ENCODE data around the gene LGALS16.
"Not testable (repeated sequence)": the region's sequence is repeated elsewhere in the genome, so short reads cannot be mapped to it uniquely, and the experiment has no call there.

The LGALS16 gene

DNA sequence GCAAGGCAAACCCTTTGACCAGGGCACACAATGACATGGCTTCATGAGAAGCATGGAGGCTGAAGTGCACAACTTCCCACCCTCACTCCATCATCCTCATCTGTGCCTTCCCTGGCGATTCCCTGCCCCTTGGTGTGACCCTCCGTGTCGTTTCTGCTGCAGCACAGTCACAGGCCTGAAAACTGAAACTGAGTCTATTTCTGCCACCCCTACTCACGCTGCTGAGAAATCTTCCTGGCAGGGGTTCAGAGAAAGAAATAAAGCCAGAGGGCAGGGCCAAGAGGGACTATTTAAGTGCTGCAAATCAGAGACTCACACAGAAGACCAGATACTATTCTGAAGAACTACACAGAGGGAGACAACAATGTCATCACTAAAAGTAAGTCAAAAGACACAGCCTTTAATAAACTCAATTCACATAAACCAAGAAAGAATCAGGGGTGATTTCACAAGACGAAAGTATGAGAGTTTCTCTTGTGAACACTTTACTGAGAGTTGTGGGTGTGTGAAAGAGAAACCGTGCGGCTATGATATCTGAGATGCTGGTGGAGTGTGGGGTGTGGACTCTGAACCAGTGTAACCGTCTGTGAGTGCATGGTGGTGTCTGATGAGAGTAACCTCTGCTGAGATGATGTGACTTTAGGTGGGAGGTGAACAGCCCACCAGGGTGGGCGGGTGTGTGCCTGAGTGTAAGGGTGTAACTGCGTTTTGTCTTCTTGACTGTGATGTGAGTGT lies 23.5 kb downstream of the LGALS16 start:
- DNase-seq, result no peak

DNA sequence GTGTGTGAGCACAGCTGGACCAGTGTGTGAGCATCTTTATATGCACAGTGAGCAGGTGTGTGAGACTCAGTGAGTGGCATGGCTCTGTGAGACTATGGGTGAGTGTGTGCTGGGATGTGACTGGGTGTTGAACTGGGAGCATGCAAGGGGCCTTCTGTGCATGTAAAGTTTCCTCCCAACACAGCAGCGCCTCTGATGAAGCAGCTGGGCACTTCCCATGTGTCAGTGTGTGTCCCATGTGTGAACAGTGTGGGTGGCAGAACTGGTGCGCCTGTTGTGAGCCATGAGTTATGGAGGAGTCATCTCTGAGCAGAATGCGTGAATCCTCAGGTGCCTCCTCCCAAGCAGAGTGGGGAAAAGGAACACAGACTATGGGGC lies 24.1 kb downstream of the LGALS16 start:
- DNase-seq, result no peak

DNA sequence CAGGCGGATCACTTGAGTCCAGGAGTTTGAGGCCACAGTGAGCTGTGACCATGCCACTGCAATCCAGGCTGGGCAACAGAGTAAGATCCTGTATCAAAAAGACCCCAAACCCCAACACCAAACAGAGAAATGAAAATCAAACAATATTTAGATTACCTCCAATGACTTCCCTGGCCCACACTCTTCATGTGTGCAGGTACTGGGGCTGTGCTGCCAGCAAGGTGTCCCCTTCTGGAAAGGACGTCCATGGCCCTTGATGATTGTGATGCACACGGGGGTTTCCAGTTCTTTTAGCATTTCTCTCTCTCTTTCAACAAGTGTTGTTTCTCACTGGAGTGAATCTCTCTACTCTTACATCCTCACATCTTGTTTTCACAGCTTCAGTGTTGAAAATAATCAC lies 24.9 kb downstream of the LGALS16 start:
- DNase-seq, result no peak

DNA sequence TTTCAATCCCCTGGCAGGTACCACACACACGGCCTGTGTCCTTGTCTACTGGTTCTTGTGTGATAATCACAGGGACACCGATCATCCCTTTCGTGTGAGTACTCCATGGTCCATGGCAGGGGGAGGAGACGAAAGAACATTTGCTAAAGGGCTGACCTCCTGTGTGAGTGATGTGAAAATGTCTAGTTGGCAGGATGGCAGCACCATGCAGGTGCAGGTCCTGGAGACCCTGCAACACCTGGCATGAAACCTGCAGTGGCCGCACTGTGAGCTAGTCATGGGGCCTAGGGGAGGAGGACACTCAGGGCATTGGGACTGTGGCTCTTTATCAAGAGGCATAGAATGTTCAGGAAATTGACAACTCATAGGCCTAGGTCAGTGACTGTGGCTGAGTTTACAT lies 25.7 kb downstream of the LGALS16 start:
- no peak for DNase-seq

GRCh38 chr19:39684267-39684666 lies 28.6 kb downstream of the LGALS16 start:
- no peak for DNase-seq

- DNase-seq, result no peak
These were observed 31.0 kb downstream of the LGALS16 start for GRCh38 chr19:39686739-39687138.

DNA sequence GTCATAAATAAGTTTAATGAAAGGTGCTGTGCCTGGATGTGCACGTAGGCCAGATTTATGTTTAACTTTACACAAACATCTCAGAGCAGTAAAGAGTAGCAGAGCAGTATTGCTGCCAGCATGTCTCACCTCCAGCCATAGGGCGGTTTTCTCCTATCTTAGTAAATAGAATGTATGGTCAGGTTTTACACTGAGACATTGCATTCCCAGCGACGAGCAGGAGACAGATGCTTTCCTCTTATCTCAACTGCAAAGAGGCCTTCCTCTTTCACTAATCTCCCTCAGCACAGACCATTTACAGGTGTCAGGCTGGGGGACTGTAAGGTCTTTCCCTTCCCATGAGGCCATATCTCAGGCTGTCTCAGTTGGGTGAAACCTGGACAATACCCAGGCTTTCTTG lies 32.9 kb downstream of the LGALS16 start:
- DNase-seq, result not testable (repeated sequence)

DNA sequence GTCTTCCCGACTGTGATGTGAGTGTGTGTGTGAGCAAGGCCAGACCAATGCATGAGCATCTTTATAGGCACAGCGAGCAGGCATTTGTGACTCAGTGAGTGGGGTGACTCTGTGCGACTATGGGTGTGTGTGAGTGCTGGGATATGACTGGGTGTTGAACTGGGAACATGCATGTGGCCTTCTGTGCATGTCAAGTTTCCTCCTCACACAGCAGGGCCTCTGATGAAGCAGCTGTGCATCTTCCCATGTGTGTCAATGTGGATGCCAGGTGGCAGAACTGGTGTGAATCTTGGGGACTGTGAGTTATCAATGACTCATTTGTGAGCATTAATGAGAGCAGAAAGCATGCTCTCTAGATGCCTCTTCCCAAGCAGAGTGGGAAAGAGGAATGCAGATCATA lies 36.5 kb downstream of the LGALS16 start:
- no peak for DNase-seq

DNA sequence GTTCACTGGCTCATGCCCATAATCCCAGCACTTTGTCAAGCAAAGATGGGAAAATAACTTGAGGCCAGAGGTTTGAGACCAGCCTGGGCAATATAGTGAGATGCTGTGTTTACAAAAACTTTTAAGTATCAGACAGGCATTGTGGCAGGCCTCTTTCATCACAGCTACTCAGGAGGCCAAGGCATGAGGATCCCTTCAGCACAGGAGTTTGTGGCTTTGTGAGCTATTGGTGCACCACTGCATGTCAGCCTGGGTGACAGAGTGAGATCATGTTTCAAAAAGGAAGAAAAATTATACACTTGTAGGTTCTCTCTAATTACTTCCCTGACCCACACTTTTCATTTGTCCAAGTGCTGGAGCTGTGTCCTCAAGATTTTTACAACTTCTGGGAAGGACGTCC lies 37.1 kb downstream of the LGALS16 start:
- DNase-seq, result no peak

DNA sequence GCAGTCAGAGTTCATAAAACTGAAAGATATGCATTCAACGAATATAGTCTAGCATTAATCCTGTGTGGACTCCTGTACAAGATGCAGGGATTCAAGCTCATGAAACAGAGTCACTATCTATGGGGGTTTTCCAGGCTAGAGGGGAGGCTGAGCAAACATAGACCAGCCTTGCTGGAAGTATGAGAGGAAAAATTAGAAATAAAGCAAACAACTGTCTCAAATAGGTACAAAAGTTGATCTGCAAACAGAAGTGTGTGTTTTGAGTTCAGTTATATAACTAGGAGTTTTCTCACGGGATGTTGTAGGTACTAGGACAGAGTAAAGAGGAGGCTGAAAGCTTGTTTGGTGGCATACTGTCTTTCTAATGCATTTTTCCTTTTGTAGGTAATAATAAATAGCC lies 40.0 kb downstream of the LGALS16 start:
- no peak for DNase-seq

DNA sequence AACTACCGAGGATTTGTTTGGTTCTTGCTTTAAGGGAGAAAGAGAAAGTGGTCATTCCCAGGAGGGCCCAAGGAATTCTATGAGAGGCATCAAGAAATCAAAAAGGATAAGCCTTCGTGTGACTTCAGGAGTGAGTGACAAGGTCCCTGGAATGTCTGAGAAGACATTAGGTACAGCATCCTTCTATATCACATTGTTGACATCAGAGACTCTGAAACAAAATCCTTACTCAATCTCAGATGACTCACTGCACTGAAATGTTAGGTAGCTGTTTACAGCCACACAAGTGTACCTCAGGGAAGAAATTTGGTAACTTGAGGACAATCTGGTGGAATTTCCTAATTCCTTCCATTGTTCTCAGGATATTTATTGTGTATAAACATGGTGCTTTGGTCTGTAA lies 40.7 kb downstream of the LGALS16 start:
- no peak for DNase-seq

DNA sequence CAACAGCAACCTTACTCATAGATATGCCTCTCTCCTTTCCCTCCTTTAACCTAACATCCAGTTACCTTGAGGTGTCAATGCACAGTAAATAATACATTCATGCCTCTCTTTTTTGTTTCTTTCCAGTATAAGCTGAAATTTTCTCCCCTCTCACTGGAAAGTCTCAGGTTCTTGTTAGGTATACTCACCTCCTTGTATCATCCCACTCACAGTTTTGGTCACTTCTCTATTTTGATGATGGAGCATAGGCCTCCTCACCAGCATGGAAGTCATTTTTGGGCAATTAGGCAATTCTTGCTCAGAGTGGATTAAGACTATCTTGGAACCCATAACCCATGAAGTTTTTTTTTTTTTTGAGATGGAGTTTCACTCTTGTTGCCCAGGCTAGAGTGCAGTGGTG lies 42.8 kb downstream of the LGALS16 start:
- no peak for DNase-seq

DNA sequence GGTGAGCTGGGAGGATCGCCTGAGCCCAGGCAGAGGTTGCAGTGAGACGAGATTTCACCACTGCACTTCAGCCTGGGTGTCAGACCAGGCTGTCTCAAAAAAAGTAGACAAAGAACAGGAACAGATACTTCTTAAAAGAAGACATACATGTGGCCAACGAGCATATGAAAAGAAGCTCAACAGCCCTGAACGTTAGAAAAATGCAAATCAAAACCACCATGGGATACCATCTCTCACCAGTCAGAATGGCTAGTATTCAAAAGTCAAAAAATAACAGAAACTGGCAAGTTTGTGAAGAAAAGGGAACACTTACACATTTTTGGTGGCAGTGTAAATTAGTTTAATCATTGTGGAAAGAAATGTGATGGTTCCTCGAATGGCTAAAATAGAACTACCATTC lies 45.6 kb downstream of the LGALS16 start:
- DNase-seq, result no peak

GRCh38 chr19:39704181-39705044 lies 48.7 kb downstream of the LGALS16 start, which contains the start of gene LGALS14:
TSS of gene LGALS14 (plus strand) at chr19:39704481. CDS start at chr19:39704529, 48 bp downstream.
- DNase-seq, result no peak

DNA sequence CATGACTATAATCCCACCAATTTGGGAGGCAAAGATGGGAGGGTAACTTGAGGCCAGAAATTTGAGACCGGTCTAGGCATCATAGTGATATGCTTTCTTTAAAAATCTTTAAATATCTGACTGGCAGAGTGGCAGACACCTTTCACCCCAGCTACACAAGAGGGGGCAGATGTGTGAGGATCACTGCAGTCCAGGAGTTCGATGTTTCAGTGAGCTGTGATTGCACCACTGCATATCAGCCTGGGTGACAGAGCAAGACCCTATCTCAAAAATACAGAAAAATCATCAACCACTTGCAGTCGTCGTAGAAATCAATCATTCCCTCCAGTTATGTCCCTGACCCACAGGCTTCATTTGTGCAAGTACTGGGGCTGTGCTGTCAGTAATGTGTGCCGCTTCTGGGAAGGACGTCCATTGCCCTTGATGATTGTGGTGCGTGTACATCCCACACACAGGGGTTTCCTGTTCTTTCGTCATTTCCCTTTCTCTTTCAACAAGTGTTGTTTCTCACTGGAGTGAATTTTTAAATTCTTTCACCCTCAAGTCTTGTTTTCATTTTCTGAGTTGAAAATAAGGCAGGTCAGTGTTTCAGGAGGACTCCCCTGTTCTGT lies 50.0 kb downstream of the LGALS16 start:
- DNase-seq, result no peak

DNA sequence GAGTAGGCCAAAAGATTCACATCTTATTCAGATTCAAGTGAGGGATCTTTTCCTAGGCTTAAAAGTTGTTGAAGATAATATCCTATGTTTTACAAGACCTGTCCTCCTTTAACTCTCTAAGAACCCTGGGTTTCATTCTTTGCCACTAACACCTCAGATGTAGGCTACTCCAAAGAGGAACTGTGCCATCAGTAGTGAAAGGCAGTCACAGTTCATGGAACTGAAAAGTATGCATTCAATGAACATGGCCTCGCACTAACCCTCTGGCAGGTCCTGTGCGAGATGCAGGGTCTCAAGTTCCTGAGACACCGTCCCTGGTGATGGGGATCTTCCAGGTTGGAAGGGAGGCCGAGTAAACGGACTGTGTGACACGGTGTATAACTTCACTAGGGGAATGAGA lies 52.9 kb downstream of the LGALS16 start:
- DNase-seq, result no peak

DNA sequence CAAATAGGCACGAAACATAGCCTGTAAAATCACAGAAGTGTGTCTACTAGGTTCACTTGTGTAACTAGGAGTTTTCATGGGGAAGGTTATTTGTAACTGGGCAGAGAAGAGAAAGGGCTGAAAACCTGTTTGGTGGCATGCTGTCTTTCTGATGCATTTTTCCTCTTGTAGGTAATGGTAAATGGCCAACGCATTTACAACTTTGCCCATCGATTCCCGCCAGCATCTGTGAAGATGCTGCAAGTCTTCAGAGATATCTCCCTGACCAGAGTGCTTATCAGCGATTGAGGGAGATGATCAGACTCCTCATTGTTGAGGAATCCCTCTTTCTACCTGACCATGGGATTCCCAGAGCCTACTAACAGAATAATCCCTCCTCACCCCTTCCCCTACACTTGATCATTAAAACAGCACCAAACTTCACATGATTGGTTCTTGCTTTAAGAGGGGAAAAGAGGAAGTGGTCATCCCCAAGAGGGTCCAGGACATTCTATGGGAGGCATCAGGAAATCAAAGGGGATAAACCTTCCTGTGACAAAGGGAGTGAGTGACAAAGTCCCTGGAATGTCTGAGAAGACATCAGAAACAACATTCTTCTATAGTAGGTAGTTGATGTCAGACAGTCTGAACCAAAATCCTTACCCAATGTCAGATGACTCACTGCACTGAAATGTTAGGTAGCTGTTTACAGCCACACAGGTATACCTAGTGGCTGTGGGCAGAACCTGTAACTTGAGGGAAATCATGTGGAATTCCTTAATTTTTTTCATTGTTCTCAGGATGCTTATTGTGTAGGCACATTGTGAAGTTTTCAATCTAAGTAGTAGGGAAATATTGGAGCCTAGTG lies 53.5 kb downstream of the LGALS16 start:
- no peak for DNase-seq
